Pancreas (tissue), 10 donors: ENCODE results near the gene ZCCHC2. TPM values are rescaled to one million over a fixed set of nuclear protein-coding genes. Genes with fewer than 3 reads are reported as not detected.

ENCODE experiments used
- ATAC-seq, 4 donors: fragments of 200-7000 bp; cut with Tn5 transposase; one replicate each; pipeline versions ENCODE4 v1.8.0 to v1.9.1; 2020; ENCODE audit warnings: mild to moderate bottlenecking in 4 of 4, moderate library complexity in 4 of 4
- DNase-seq, 6 donors: peaks; one replicate each; pipeline ENCODE4 v3.0.0-alpha.2; 2020
- FAIRE-seq: peaks from 2 replicates; lab custom pipeline; 2012; peaks lifted over from hg19 to GRCh38; lab: Jason Lieb, UNC
- H3K27ac ChIP-seq, 4 donors: fragments of 200-600 bp; sonication (generic); 1 replicate in 3 of 4; 2 replicates in 1 of 4; pipeline versions ENCODE4 v1.5.0 to v1.8.0; 2020
- H3K27me3 ChIP-seq, 4 donors: fragments of 200-600 bp; one replicate each; pipeline ENCODE4 v1.8.0; 2021
- H3K36me3 ChIP-seq, 3 donors: fragments of 200-600 bp; sonication (generic) in 1 of 3; one replicate each; pipeline versions ENCODE4 v1.5.0 to v1.8.0; 2020 to 2021
- H3K4me1 ChIP-seq, 3 donors: fragments of 200-600 bp; one replicate each; pipeline ENCODE4 v1.8.0; 2021
- H3K4me3 ChIP-seq, 4 donors: fragments of 200-600 bp; sonication (generic) in 2 of 4; one replicate each; pipeline versions ENCODE4 v1.5.0 to v1.8.0; 2020 to 2021
- H3K9me3 ChIP-seq, 4 donors: fragments of 200-600 bp; one replicate each; pipeline ENCODE4 v1.8.0; 2021
- WGBS, 2 donors: extraction: QIAGEN DNeasy Blood & Tissue Kit; methylation state at CpG; one replicate each; pipeline ENCODE4 v1.1.7; 2013; 5-methylcytosine and 5-hydroxymethylcytosine counted together
- intact Hi-C, 3 donors: fragments of 100-400 bp; cut with DNase I; formaldehyde crosslinking; loops; one replicate each; pipeline versions ENCODE4 v1.11.1 to v1.14.2; 2022
- polyA plus RNA-seq, 2 donors: library from polyadenylated mRNA; stranded (reverse); fragments of 200-250 nt; gene quantifications; one replicate each; pipeline ENCODE4 v1.2.3, GENCODE V29; 2013
- total RNA-seq, 6 donors: library from RNA; stranded (reverse); fragmentation: NEBNext Ultra II Directional in 4 of 6; extraction: Animal tissue kit (Norgen Biotek cat#: 25700) in 4 of 6; gene quantifications; one replicate each; pipeline versions ENCODE4 v1.2.1 to v1.2.4, GENCODE V29; 2021 to 2023
- TF ChIP-seq, protein P1 (sequence below), 4 donors: fragments of 200-600 bp; sonication (generic) in 3 of 4; IDR thresholded peaks; one replicate each; pipeline versions ENCODE4 v1.5.0 to v1.8.0; 2021; ENCODE audit warnings: antibody characterized with exemption in 4 of 4
- donor health status: healthy with polysubstance abuse.
- donor health status: DM: no; HTN: no; CAD: no; lungs with moderate emphysema.
- donor health status: DM: no; HTN: no; CAD: no.
- donor health status: control.
- donor health status: control.
- donor health status: Bipolar disorder and iron deficiency.
- donor health status: DM: yes; HTN: yes; CAD: no.
- donor health status: DM: no; HTN: no; CAD: no.
- donor health status: DM: no; HTN: no; CAD: no.
- donor health status: DM: yes; HTN: yes; CAD: no.

The ZCCHC2 gene
- total and polyA plus RNA-seq, 8 donors = 4.1 to 14.2 (median 7.8) TPM

DNA sequence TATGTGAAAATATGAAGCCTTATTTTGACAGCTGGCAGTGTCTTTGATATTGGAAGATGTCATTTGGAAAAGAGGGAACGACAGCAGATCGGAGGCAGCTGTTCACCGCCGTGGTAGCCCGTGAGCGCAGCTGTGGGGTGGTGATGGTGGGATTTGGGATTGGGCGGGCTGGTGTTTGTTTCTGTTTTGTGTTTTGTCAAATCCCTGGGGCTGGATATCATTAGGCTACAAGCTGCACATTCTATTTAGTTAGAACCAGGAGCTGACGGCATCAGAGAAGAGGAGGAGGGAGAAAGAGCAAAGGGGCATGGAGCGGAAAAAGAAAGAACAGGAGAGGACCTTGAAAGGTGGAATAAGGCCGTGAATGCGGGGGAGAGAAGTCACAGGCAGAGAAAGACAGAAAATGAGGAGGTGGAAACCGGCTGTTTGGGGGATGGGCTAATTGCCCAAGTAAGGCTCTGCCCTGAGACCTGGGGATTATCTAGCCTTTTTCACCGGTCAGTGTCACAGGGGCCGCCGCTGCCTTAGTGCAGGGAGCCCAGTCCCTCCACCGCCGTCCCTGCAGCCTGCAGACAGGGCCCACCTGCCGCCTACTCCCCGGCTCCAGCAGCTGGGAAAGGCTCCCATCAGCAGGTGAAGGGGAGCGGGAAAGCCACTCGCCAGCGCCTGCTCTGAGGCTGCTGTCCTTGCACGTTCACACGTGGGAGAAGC is 88.0 kb downstream of the ZCCHC2 start:
- FAIRE-seq = no peak
- peak in 3 of 4 donors; percentile 14 to 66 (median 44) for ATAC-seq
- H3K4me1 ChIP-seq = no peaks in the 10 kb centered on the region
- peak in 1 of 6 donors; percentile 66 for DNase-seq
- intact Hi-C loops = no loop called here
- H3K27me3 ChIP-seq = no peaks in the 10 kb centered on the region
- H3K36me3 ChIP-seq = no peaks in the 10 kb centered on the region
- no peaks in the 10 kb centered on the region for H3K9me3 ChIP-seq
- WGBS, 2 donors = 37 to 38% methylated on average over 24 of the region's 24 CpGs
- TF ChIP-seq, protein P1, sequence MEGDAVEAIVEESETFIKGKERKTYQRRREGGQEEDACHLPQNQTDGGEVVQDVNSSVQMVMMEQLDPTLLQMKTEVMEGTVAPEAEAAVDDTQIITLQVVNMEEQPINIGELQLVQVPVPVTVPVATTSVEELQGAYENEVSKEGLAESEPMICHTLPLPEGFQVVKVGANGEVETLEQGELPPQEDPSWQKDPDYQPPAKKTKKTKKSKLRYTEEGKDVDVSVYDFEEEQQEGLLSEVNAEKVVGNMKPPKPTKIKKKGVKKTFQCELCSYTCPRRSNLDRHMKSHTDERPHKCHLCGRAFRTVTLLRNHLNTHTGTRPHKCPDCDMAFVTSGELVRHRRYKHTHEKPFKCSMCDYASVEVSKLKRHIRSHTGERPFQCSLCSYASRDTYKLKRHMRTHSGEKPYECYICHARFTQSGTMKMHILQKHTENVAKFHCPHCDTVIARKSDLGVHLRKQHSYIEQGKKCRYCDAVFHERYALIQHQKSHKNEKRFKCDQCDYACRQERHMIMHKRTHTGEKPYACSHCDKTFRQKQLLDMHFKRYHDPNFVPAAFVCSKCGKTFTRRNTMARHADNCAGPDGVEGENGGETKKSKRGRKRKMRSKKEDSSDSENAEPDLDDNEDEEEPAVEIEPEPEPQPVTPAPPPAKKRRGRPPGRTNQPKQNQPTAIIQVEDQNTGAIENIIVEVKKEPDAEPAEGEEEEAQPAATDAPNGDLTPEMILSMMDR (IDR thresholded peaks at IDR 0.05) = no peak
- no peak overlapping the region for H3K27ac ChIP-seq
- H3K4me3 ChIP-seq = peak overlapping the region in 2 of 4 donors; percentile 8 to 16

DNA sequence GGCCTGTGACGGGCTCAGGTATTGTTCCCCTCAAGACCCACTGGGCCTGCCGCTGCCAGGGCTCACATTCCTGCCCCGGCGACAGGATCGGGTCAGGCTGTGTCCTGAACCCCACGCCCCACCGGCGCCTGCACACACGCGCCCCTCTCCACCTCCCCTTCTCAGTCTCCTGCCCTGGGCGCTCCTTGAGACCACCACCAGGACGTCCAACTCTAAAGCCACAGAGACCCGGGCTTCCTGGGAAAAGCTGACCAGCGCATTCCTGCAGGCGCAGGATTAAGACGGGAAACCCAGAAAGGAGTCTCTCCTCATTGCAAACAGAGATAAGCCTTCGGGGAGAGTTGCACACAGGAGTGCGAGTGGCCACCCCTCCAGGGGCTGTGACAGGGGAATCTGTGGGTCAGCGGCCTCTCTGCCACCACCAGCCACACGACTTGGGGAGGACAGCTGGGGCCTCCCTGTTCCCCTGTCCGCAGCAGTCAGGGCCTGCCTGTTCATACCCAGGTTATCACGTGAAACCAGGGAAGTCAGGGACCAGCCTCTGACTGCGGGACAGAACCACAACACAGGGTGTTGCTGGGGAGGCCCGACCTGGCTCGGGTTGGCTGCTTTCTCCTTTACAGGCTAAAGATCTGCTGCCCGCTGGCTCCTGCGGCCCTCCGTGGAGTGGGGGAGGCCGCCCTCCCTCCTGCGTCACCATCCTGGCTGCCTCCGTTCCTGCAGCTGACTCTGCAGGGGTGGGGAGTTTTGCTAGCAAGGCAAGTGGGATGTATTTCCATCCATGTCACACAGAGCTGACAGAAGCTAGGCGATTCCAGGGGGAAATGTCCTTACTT is 88.8 kb downstream of the ZCCHC2 start:
- Histone ChIP-seq H3K4me3 (peak overlapping the region in 2 of 4 donors; percentile 8 to 16), H3K27me3 (no peaks in the 10 kb centered on the region), H3K9me3 (no peaks in the 10 kb centered on the region), H3K4me1 (no peaks in the 10 kb centered on the region), H3K27ac (no peak overlapping the region), H3K36me3 (no peaks in the 10 kb centered on the region)
- intact Hi-C loops = no loop called here
- ATAC-seq = peak in 3 of 4 donors; percentile 14 to 36 (median 21)
- DNase-seq = no peak
- TF ChIP-seq, protein P1 (IDR thresholded peaks at IDR 0.05) = no peak
- 49 to 53% methylated on average over 32 of the region's 32 CpGs for WGBS, 2 donors
- no peak for FAIRE-seq

DNA sequence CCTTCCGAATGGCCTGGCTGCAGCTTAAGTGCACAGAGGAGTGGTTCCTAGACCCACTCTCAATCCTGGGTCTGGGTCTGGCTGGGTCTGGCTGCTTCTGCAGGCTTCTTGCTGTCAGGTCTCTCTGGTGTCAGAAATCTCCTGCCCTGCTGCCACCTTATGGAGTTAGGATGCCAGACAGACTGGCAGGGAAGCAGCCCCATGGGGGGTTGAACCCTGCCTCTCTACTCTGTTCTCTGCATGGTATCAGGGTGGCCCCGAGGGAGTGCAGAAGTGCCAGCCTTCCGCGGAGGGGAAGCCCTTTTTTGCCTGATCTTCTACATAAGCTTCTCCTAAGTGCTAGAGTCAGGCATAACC is 89.4 kb downstream of the ZCCHC2 start:
- WGBS, 2 donors = 77 to 87% methylated on average over 4 of the region's 4 CpGs

DNA sequence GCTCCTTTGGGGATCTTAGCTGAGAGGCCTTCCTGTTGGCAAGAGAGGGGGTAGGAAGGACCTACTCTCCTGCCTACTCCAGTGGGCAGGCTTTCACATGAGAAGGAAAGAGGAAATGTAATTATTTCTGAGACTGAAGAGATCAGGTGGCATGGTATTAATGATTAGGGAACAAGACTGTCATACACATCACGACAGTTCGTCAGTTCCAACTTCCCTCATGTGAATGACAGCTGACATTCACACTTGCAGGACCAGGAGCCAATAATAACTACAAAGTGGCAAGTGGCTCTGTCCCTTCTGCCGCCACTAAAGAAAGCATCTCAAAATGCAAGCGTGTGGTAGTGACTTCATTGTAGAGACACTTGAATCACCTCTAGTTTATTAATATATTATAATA is 90.0 kb downstream of the ZCCHC2 start:
- intact Hi-C loops = no loop called here
- ATAC-seq (no peak), DNase-seq (no peak), FAIRE-seq (no peak)
- H3K4me3 ChIP-seq = no peak overlapping the region
- H3K27ac ChIP-seq = no peak overlapping the region
- H3K9me3 ChIP-seq = no peaks in the 10 kb centered on the region
- no peaks in the 10 kb centered on the region for H3K36me3 ChIP-seq
- TF ChIP-seq, protein P1 (IDR thresholded peaks at IDR 0.05) = no peak
- no peaks in the 10 kb centered on the region for H3K4me1 ChIP-seq
- 85 to 90% methylated on average over 4 of the region's 4 CpGs for WGBS, 2 donors
- H3K27me3 ChIP-seq = no peaks in the 10 kb centered on the region

More for the DNA sequence above, 89.4 kb downstream of the ZCCHC2 start:
- DNase-seq = no peak
- intact Hi-C loops = no loop called here
- no peak overlapping the region for H3K27ac ChIP-seq
- FAIRE-seq = no peak
- H3K27me3 ChIP-seq = no peaks in the 10 kb centered on the region
- H3K4me1 ChIP-seq = no peaks in the 10 kb centered on the region
- TF ChIP-seq, protein P1 (IDR thresholded peaks at IDR 0.05) = no peak
- ATAC-seq = no peak
- H3K36me3 ChIP-seq = no peaks in the 10 kb centered on the region
- H3K4me3 ChIP-seq = no peak overlapping the region
- H3K9me3 ChIP-seq = no peaks in the 10 kb centered on the region
